HepG2 (cell line): ENCODE data around the gene ECSIT. TPM values are rescaled to one million over a fixed set of nuclear protein-coding genes. Genes with fewer than 3 reads are reported as not detected.

ENCODE experiments used
- ATM ChIP-seq: fragments of 450-650 bp; IDR thresholded peaks from 2 replicates; pipeline ENCODE4 v1.7.1; 2017; ENCODE audit warnings: mild to moderate bottlenecking, borderline replicate concordance
- FOXP4 ChIP-seq: sonication (generic); formaldehyde crosslinking; IDR thresholded peaks from 2 replicates; pipeline ENCODE4 v1.4.0; 2020; ENCODE audit warnings: missing genetic modification reagents
- KDM5B ChIP-seq: sonication (generic); formaldehyde crosslinking; IDR thresholded peaks from 2 replicates; pipeline ENCODE4 v1.4.0; 2020; ENCODE audit warnings: missing genetic modification reagents, mild to moderate bottlenecking, borderline replicate concordance
- MAX ChIP-seq: IDR thresholded peaks from 2 replicates; pipeline ENCODE4 v1.6.1; 2012; ENCODE audit warnings: inconsistent platforms
- PAX8 ChIP-seq: sonication (generic); formaldehyde crosslinking; IDR thresholded peaks from 2 replicates; pipeline ENCODE4 v1.8.0; 2022; ENCODE audit warnings: mild to moderate bottlenecking, missing genetic modification reagents, borderline replicate concordance
- PCBP2 ChIP-seq: fragments of 200-400 bp; formaldehyde crosslinking; optimal IDR thresholded peaks from 2 replicates; pipeline ENCODE3; 2018; ENCODE audit warnings: low read length, low read depth; ENCODE audit not compliant: poor library complexity, severe bottlenecking
- PHF20 ChIP-seq: sonication (generic); formaldehyde crosslinking; IDR thresholded peaks from 2 replicates; pipeline ENCODE4 v1.5.0; 2020; ENCODE audit warnings: mild to moderate bottlenecking, missing genetic modification reagents
- SNAI1 ChIP-seq: sonication (generic); formaldehyde crosslinking; IDR thresholded peaks from 2 replicates; pipeline ENCODE4 v1.5.0; 2020; ENCODE audit warnings: mild to moderate bottlenecking, missing genetic modification reagents, borderline replicate concordance
- SYNCRIP ChIP-seq: fragments of 200-400 bp; formaldehyde crosslinking; IDR thresholded peaks from 2 replicates; pipeline ENCODE4 v1.6.1; 2018; ENCODE audit warnings: mild to moderate bottlenecking, low read depth, low read length; ENCODE audit not compliant: insufficient read depth
- TEAD3 ChIP-seq: optimal IDR thresholded peaks from 2 replicates; pipeline ENCODE3; 2016; ENCODE audit warnings: borderline replicate concordance
- ZBTB43 ChIP-seq: sonication (generic); formaldehyde crosslinking; conservative IDR thresholded peaks from 2 replicates; pipeline ENCODE4 v1.4.0; 2020; ENCODE audit warnings: missing genetic modification reagents
- ZFY ChIP-seq: sonication (generic); formaldehyde crosslinking; IDR thresholded peaks from 2 replicates; pipeline ENCODE4 v1.4.0; 2020; ENCODE audit warnings: missing genetic modification reagents
- ZNF558 ChIP-seq: sonication (generic); formaldehyde crosslinking; IDR thresholded peaks from 2 replicates; pipeline ENCODE4 v1.9.0; 2022; ENCODE audit warnings: mild to moderate bottlenecking, missing genetic modification reagents, borderline replicate concordance
- ZNF569 ChIP-seq: sonication (generic); formaldehyde crosslinking; IDR thresholded peaks from 2 replicates; pipeline ENCODE4 v1.5.0; 2020; ENCODE audit warnings: mild to moderate bottlenecking, missing genetic modification reagents, moderate library complexity, borderline replicate concordance
- ZSCAN29 ChIP-seq: sonication (generic); formaldehyde crosslinking; conservative IDR thresholded peaks from 2 replicates; pipeline ENCODE4 v1.4.0; 2020; ENCODE audit warnings: mild to moderate bottlenecking, missing genetic modification reagents
- polyA plus RNA-seq, 8 experiments: library from polyadenylated mRNA; depleted of rRNA in 3 of 8; stranded (reverse) in 7 of 8; unstranded in 1 of 8; fragments of >200 nt; fragmentation: Illumina TruSeq in 4 of 8; extraction: Trizol in 4 of 8; gene quantifications; 2 replicates each; pipeline versions ENCODE4 v1.2.1 to v1.2.3, GENCODE V29; 2011 to 2016; ENCODE audit warnings: low read depth in 4 of 8, missing spikeins in 1 of 8, mixed read lengths in 1 of 8; ENCODE audit not compliant: insufficient read depth in 1 of 8
- total RNA-seq, 5 experiments: library from RNA; depleted of rRNA; stranded (reverse); fragments of >200 nt; fragmentation: Illumina TruSeq; extraction: Trizol; gene quantifications; 2 replicates each; pipeline ENCODE4 v1.2.3, GENCODE V29; 2016; ENCODE audit warnings: low read depth in 1 of 5

The ECSIT gene
- total and polyA plus RNA-seq, 2 of the 13 experiments (the other 11 are each of a cell fraction or from before 2014, with no cell fraction given) = 36.4 to 62.3 TPM

GRCh38 chr19:11577451-11578257 is 48.7 kb upstream of the ECSIT start, which contains the start of gene ACP5 (continued):
- peak; percentile 26; the same call in 1 of the 2 replicates for TF ChIP-seq KDM5B
- TF ChIP-seq PAX8 (CRISPR knock-in tag) = no peak
- 0 out of 2 replicates have a peak, but pooled peaks have one; percentile 34 for TF ChIP-seq ZBTB43 (CRISPR knock-in tag)
- TF ChIP-seq TEAD3 = peak; percentile 4
- no peak for TF ChIP-seq PCBP2
- TF ChIP-seq PHF20 (CRISPR knock-in tag) = 0 out of 2 replicates have a peak, but pooled peaks have one; percentile 24
- no peak for TF ChIP-seq SNAI1 (CRISPR knock-in tag)
- peak; percentile 34; the same call in 1 of the 2 replicates for TF ChIP-seq ZFY
- no peak for TF ChIP-seq SYNCRIP
- TF ChIP-seq ATM = no peak
- peak; percentile 51; the same call in 1 of the 2 replicates for TF ChIP-seq MAX
- TF ChIP-seq FOXP4 = 0 out of 2 replicates have a peak, but pooled peaks have one; percentile 14
- TF ChIP-seq ZSCAN29 (CRISPR knock-in tag) = no peak
- TF ChIP-seq ZNF569 (CRISPR knock-in tag) = no peak
- 0 out of 2 replicates have a peak, but pooled peaks have one; percentile 34 for TF ChIP-seq ZNF558 (CRISPR knock-in tag)
